ENCODE measurements around the gene TAF12. TPM values are rescaled to one million over a fixed set of nuclear protein-coding genes. Genes with fewer than 3 reads are reported as not detected.

TAF12 gene
- polyA plus RNA-seq, 1 donor (not counting 4 experiments of a cell fraction or from before 2014, with no cell fraction given), result 56.9 TPM

DNA sequence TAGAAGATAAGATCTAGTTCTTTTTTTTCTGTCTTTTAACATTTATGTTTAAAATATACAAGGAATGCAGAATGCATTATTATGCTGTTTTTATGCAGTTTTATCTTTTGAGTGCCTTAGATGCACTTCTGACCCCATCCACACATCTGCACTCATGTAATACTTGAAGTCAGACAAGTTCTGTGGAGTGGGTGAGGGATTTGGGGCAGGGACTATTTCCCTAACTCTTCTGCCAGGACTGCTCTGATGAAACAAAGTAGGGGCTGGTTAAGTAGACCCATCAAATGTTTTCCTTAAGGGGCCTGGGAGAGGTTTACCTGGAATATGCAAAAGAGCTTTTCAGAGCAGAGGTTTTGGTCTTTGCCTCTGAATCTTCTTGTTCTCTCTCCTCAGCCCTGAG is 78.6 kb downstream of the TAF12 start:
- dilution Hi-C loops (cut with MboI; ENCODE audit: extremely low pct_ligation_motif_present, low sequenced_read_pairs), result no loop called here
- no peak overlapping the region for H3K9ac ChIP-seq (ENCODE audit: control insufficient read depth, extremely low read depth, insufficient read depth, low read length)
- H3K4me2 ChIP-seq (ENCODE audit: control insufficient read depth, extremely low read depth, insufficient read depth, low read depth, low read length), result no peak overlapping the region
- no peak for FAIRE-seq
- H3K79me2 ChIP-seq (ENCODE audit: control insufficient read depth, insufficient read depth, low read length), result no peaks in the 10 kb centered on the region
- no peak overlapping the region for H3K4me3 ChIP-seq (ENCODE audit: control insufficient read depth in 2 of 3, extremely low read depth in 1 of 3, insufficient read depth in 2 of 3, low read depth in 1 of 3, low read length in 3 of 3)
- H3K36me3 ChIP-seq (ENCODE audit: control insufficient read depth in 2 of 2, extremely low read depth in 1 of 2, insufficient read depth in 2 of 2, low read length in 2 of 2), result peaks cover 29 to 41% of the 10 kb centered on the region in 2 experiments
- H3K4me1 ChIP-seq (ENCODE audit: control insufficient read depth, extremely low read depth, insufficient read depth, low read length), result no peaks in the 10 kb centered on the region
- no peaks in the 10 kb centered on the region for H4K20me1 ChIP-seq (ENCODE audit: control insufficient read depth, extremely low read depth, insufficient read depth, low read length)
- no peaks in the 10 kb centered on the region for H3K9me1 ChIP-seq (ENCODE audit: control insufficient read depth, extremely low read depth, insufficient read depth, low read length)
- no peaks in the 10 kb centered on the region for H3K9me3 ChIP-seq (ENCODE audit: control insufficient read depth, low read depth, low read length)
- H2AFZ ChIP-seq (ENCODE audit: control insufficient read depth, low read length), result no peak overlapping the region
- TF ChIP-seq EZH2 (IDR thresholded peaks at IDR 0.05; ENCODE audit: low read length), result no peak
- TF ChIP-seq, protein P1, sequence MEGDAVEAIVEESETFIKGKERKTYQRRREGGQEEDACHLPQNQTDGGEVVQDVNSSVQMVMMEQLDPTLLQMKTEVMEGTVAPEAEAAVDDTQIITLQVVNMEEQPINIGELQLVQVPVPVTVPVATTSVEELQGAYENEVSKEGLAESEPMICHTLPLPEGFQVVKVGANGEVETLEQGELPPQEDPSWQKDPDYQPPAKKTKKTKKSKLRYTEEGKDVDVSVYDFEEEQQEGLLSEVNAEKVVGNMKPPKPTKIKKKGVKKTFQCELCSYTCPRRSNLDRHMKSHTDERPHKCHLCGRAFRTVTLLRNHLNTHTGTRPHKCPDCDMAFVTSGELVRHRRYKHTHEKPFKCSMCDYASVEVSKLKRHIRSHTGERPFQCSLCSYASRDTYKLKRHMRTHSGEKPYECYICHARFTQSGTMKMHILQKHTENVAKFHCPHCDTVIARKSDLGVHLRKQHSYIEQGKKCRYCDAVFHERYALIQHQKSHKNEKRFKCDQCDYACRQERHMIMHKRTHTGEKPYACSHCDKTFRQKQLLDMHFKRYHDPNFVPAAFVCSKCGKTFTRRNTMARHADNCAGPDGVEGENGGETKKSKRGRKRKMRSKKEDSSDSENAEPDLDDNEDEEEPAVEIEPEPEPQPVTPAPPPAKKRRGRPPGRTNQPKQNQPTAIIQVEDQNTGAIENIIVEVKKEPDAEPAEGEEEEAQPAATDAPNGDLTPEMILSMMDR (optimal IDR thresholded peaks at IDR 0.05 in 1 of 3, IDR thresholded peaks at IDR 0.05 in 1 of 3, conservative IDR thresholded peaks at IDR 0.05 in 1 of 3; ENCODE audit: extremely low read depth in 1 of 3, insufficient read depth in 2 of 3, low read length in 3 of 3), result no peak
- no peaks in the 10 kb centered on the region for H3K27me3 ChIP-seq (ENCODE audit: control insufficient read depth, extremely low read depth, insufficient read depth, low read length)
- DNase-seq (ENCODE audit: low read depth, low spot score), result no peak
- no peak overlapping the region for H3K27ac ChIP-seq (ENCODE audit: control insufficient read depth, insufficient read depth, low read length)

- Histone ChIP-seq H3K4me2 (ENCODE audit: control insufficient read depth, extremely low read depth, insufficient read depth, low read depth, low read length) (no peak overlapping the region), H2AFZ (ENCODE audit: control insufficient read depth, low read length) (no peak overlapping the region), H3K79me2 (ENCODE audit: control insufficient read depth, insufficient read depth, low read length) (no peaks in the 10 kb centered on the region), H3K4me3 (ENCODE audit: control insufficient read depth in 2 of 3, extremely low read depth in 1 of 3, insufficient read depth in 2 of 3, low read depth in 1 of 3, low read length in 3 of 3) (no peak overlapping the region), H3K27me3 (ENCODE audit: control insufficient read depth, extremely low read depth, insufficient read depth, low read length) (no peaks in the 10 kb centered on the region), H3K4me1 (ENCODE audit: control insufficient read depth, extremely low read depth, insufficient read depth, low read length) (no peaks in the 10 kb centered on the region), H3K9ac (ENCODE audit: control insufficient read depth, extremely low read depth, insufficient read depth, low read length) (no peak overlapping the region), H3K9me3 (ENCODE audit: control insufficient read depth, low read depth, low read length) (no peaks in the 10 kb centered on the region), H4K20me1 (ENCODE audit: control insufficient read depth, extremely low read depth, insufficient read depth, low read length) (no peaks in the 10 kb centered on the region), H3K27ac (ENCODE audit: control insufficient read depth, insufficient read depth, low read length) (no peak overlapping the region), H3K9me1 (ENCODE audit: control insufficient read depth, extremely low read depth, insufficient read depth, low read length) (no peaks in the 10 kb centered on the region), H3K36me3 (ENCODE audit: control insufficient read depth in 2 of 2, extremely low read depth in 1 of 2, insufficient read depth in 2 of 2, low read length in 2 of 2) (peaks cover 13 to 29% of the 10 kb centered on the region in 2 experiments)
- DNase-seq (ENCODE audit: low read depth, low spot score), result no peak
- TF ChIP-seq EZH2 (IDR thresholded peaks at IDR 0.05; ENCODE audit: low read length), result no peak
- TF ChIP-seq, protein P1 (optimal IDR thresholded peaks at IDR 0.05 in 1 of 3, IDR thresholded peaks at IDR 0.05 in 1 of 3, conservative IDR thresholded peaks at IDR 0.05 in 1 of 3; ENCODE audit: extremely low read depth in 1 of 3, insufficient read depth in 2 of 3, low read length in 3 of 3), result no peak
- no peak for FAIRE-seq
- dilution Hi-C loops (cut with MboI; ENCODE audit: extremely low pct_ligation_motif_present, low sequenced_read_pairs), result no loop called here
These were observed 82.0 kb downstream of the TAF12 start for GRCh38 chr1:28560886-28561285.

Small RNA genes within 50 kb of the gene (small RNA-seq; reads per million reads assigned to genes)
- 0 reads per million in 3 experiments for gene RF00422 (ENCODE audit: insufficient read length in 3 of 3, low read depth in 3 of 3, low replicate concordance in 1 of 3)
- gene RNU11 (ENCODE audit: insufficient read length in 3 of 3, low read depth in 3 of 3, low replicate concordance in 1 of 3), result 0 reads per million in 3 experiments
- 0 reads per million in 3 experiments for gene SNORA16A (ENCODE audit: insufficient read length in 3 of 3, low read depth in 3 of 3, low replicate concordance in 1 of 3)
- gene SNORA44 (ENCODE audit: insufficient read length in 3 of 3, low read depth in 3 of 3, low replicate concordance in 1 of 3), result 0 reads per million in 3 experiments
- 0 reads per million in 3 experiments for gene SNORA61 (ENCODE audit: insufficient read length in 3 of 3, low read depth in 3 of 3, low replicate concordance in 1 of 3)
- 5.3 to 419 (median 333) reads per million in 3 experiments for gene SNORD99 (ENCODE audit: insufficient read length in 3 of 3, low read depth in 3 of 3, low replicate concordance in 1 of 3)

Other genes starting within 250 kb of the TAF12 start
- gene RCC1, start 137.0 kb downstream of the TAF12 start, polyA plus RNA-seq, result 23.8 to 45.8 TPM (median 38.6 TPM) in 3 replicates
- gene TRNAU1AP, start 90.0 kb downstream of the TAF12 start, polyA plus RNA-seq, result 28.9 to 43.5 TPM (median 40.4 TPM) in 3 replicates
- gene RAB42, start 50.8 kb downstream of the TAF12 start, polyA plus RNA-seq, result 0.05 to 0.27 TPM (median 0.17 TPM) in 3 replicates
- gene RNU11, start 5.5 kb upstream of the TAF12 start, polyA plus RNA-seq, result not detected in 3 replicates
- gene GMEB1, start 25.7 kb upstream of the TAF12 start, polyA plus RNA-seq, result 4.7 to 9.3 TPM (median 6.0 TPM) in 3 replicates
- 88.0 to 103 TPM (median 90.8 TPM) in 3 replicates for gene YTHDF2, start 93.9 kb upstream of the TAF12 start, polyA plus RNA-seq
- gene OPRD1, start 169.1 kb upstream of the TAF12 start, polyA plus RNA-seq, result not detected in 3 replicates

Measured in keratinocyte (primary cell).